SK-N-SH (cell line): Measurements from ENCODE around the gene FBXO42.

Experiments used
- GABPA ChIP-seq: IDR thresholded peaks from 2 replicates; pipeline ENCODE4 v1.4.0; 2012; ENCODE audit warnings: low read depth, mild to moderate bottlenecking
- PBX3 ChIP-seq: IDR thresholded peaks from 2 replicates; pipeline ENCODE4; 2012
- POLR2AphosphoS5 ChIP-seq: IDR thresholded peaks from 2 replicates; pipeline ENCODE4 v1.6.1; 2012; ENCODE audit warnings: low read depth, low read length
- RAD21 ChIP-seq: IDR thresholded peaks from 2 replicates; pipeline ENCODE4 v1.6.1; 2012; ENCODE audit warnings: mild to moderate bottlenecking, low read length
- RFX5 ChIP-seq: IDR thresholded peaks from 2 replicates; pipeline ENCODE4 v1.6.1; 2012; ENCODE audit warnings: mild to moderate bottlenecking, improper control_type of control experiment, low read length
- SIN3A ChIP-seq: IDR thresholded peaks from 2 replicates; pipeline ENCODE4 v1.6.1; 2012; ENCODE audit warnings: low read depth, mild to moderate bottlenecking, low read length, moderate library complexity, borderline replicate concordance
- TF ChIP-seq, protein P1 (sequence below): IDR thresholded peaks from 2 replicates; pipeline ENCODE4 v1.6.1; 2012; ENCODE audit warnings: mild to moderate bottlenecking, low read depth, low read length, moderate library complexity
- TF ChIP-seq, protein P2 (sequence below): fragments of 200-600 bp; sonication (generic); IDR thresholded peaks from 2 replicates; pipeline ENCODE4 v1.6.1; 2017; ENCODE audit warnings: antibody characterized with exemption, mild to moderate bottlenecking, moderate library complexity

DNA sequence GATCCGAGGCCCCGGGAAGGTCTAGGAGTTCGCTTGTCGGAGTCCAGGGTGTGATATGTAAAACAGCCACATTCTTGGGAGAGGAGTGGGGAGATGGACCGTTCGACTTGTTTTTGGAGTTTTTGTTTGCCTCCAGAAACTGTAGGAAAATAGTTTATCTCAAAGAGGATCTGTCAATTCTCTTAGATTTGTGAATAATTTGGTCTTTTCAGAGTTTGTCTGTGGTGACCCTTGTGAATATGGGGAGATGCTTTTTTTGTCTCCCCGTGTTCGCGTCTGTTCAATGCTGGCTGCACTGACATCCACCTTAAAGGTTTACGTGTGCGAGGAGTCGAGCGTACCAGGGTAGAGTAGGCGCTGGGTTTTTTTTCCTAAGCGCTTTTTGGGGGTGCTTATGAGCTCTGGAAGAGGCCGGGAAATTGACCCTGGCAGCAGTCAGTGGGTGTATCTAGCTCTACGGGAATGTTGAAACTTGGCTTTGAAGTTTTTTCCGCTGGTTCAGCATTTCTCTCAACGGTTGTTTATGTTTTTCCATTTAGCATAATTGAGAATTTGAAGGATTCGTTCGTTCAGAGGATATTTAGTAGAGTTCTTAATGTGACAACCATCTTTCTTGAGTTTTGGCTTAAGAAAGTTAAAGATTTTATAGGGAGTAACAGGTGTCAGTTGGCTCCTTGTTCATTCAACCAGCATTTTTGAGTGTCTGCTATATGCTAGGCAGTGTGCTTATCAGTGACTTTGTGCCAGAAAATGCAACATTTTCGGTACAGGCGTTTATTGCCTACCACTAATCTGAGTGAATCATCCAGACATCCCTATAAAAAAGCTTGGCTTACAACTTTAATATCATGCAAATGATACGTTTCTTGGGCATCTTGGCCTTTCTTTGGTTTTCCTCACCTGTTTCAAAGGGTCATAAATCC, 15.9 kb upstream of the FBXO42 start:
- TF ChIP-seq RFX5 (no peak), POLR2AphosphoS5 (no peak), RAD21 (no peak), GABPA (no peak), PBX3 (no peak), SIN3A (no peak)
- TF ChIP-seq, protein P1, sequence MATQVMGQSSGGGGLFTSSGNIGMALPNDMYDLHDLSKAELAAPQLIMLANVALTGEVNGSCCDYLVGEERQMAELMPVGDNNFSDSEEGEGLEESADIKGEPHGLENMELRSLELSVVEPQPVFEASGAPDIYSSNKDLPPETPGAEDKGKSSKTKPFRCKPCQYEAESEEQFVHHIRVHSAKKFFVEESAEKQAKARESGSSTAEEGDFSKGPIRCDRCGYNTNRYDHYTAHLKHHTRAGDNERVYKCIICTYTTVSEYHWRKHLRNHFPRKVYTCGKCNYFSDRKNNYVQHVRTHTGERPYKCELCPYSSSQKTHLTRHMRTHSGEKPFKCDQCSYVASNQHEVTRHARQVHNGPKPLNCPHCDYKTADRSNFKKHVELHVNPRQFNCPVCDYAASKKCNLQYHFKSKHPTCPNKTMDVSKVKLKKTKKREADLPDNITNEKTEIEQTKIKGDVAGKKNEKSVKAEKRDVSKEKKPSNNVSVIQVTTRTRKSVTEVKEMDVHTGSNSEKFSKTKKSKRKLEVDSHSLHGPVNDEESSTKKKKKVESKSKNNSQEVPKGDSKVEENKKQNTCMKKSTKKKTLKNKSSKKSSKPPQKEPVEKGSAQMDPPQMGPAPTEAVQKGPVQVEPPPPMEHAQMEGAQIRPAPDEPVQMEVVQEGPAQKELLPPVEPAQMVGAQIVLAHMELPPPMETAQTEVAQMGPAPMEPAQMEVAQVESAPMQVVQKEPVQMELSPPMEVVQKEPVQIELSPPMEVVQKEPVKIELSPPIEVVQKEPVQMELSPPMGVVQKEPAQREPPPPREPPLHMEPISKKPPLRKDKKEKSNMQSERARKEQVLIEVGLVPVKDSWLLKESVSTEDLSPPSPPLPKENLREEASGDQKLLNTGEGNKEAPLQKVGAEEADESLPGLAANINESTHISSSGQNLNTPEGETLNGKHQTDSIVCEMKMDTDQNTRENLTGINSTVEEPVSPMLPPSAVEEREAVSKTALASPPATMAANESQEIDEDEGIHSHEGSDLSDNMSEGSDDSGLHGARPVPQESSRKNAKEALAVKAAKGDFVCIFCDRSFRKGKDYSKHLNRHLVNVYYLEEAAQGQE: no peak
- TF ChIP-seq, protein P2, sequence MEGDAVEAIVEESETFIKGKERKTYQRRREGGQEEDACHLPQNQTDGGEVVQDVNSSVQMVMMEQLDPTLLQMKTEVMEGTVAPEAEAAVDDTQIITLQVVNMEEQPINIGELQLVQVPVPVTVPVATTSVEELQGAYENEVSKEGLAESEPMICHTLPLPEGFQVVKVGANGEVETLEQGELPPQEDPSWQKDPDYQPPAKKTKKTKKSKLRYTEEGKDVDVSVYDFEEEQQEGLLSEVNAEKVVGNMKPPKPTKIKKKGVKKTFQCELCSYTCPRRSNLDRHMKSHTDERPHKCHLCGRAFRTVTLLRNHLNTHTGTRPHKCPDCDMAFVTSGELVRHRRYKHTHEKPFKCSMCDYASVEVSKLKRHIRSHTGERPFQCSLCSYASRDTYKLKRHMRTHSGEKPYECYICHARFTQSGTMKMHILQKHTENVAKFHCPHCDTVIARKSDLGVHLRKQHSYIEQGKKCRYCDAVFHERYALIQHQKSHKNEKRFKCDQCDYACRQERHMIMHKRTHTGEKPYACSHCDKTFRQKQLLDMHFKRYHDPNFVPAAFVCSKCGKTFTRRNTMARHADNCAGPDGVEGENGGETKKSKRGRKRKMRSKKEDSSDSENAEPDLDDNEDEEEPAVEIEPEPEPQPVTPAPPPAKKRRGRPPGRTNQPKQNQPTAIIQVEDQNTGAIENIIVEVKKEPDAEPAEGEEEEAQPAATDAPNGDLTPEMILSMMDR: no peak
